Dedifferentiated amniotic fluid mesenchymal stem cell (primary cell): Measurements from ENCODE around the gene XPO6.

Experiments
- DNase-seq: peaks from one replicate; pipeline ENCODE4 v3.0.0-alpha.2; 2016; ENCODE audit errors: extremely low spot score

Gene XPO6

GRCh38 chr16:28156056-28156680 lies 55.6 kb downstream of the XPO6 start:
- DNase-seq: no peak

- no peak for DNase-seq
These were observed 56.5 kb downstream of the XPO6 start for GRCh38 chr16:28155293-28155692.

- no peak for DNase-seq
These were observed 60.6 kb downstream of the XPO6 start for GRCh38 chr16:28151180-28151579.

GRCh38 chr16:28149011-28149888 lies 62.5 kb downstream of the XPO6 start:
- DNase-seq: no peak

GRCh38 chr16:28146536-28146935 lies 65.2 kb downstream of the XPO6 start:
- no peak for DNase-seq

GRCh38 chr16:28145796-28146195 lies 66.0 kb downstream of the XPO6 start:
- no peak for DNase-seq

GRCh38 chr16:28140788-28141618 lies 70.8 kb downstream of the XPO6 start:
- no peak for DNase-seq

GRCh38 chr16:28139530-28139929 lies 72.2 kb downstream of the XPO6 start:
- DNase-seq: no peak

GRCh38 chr16:28136751-28137434 lies 74.9 kb downstream of the XPO6 start:
- DNase-seq: no peak

GRCh38 chr16:28133666-28134065 lies 78.1 kb downstream of the XPO6 start:
- no peak for DNase-seq

- no peak for DNase-seq
These were observed 79.9 kb downstream of the XPO6 start for GRCh38 chr16:28131743-28132393.

GRCh38 chr16:28131181-28131580 lies 80.6 kb downstream of the XPO6 start:
- no peak for DNase-seq

- DNase-seq: no peak
These were observed 81.4 kb downstream of the XPO6 start for GRCh38 chr16:28130099-28131088.

- no peak for DNase-seq
These were observed 84.8 kb downstream of the XPO6 start for GRCh38 chr16:28126684-28127620.

- DNase-seq: no peak
These were observed 86.2 kb downstream of the XPO6 start for GRCh38 chr16:28125592-28125991.

GRCh38 chr16:28121527-28121926 lies 90.2 kb downstream of the XPO6 start:
- DNase-seq: no peak

GRCh38 chr16:28120754-28121153 lies 91.0 kb downstream of the XPO6 start:
- no peak for DNase-seq

- DNase-seq: no peak
These were observed 93.1 kb downstream of the XPO6 start for GRCh38 chr16:28118637-28119036.

GRCh38 chr16:28117168-28117565 lies 94.6 kb downstream of the XPO6 start:
- no peak for DNase-seq
